ENCODE data around the gene TCAIM. TPM values are rescaled to one million over a fixed set of nuclear protein-coding genes. Genes with fewer than 3 reads are reported as not detected.

Gene TCAIM
- 10 to 100 TPM; 19.7 to 25.2 (median 24.2) TPM for total RNA-seq

- Histone ChIP-seq H3K4me3 (peak within 1 kb of the TSS; percentile 71 to 84 (median 80)), H3K4me1 (no peaks in the 10 kb centered on the region), H3K36me3 (no peaks in the 10 kb centered on the region), H3K27me3 (no peaks in the 10 kb centered on the region), H3K9me3 (no peaks in the 10 kb centered on the region), H3K27ac (peak within 1 kb of the TSS; percentile 90 to 95)
- DNase-seq (ENCODE audit: low spot score in 2 of 2) = peak; percentile 96 to 97
- intact Hi-C loops (cut with DNase I; ENCODE audit: low total_unique reads) = no loop called here
- TF ChIP-seq POLR2A (IDR thresholded peaks at IDR 0.05) (no peak), POLR2AphosphoS5 (IDR thresholded peaks at IDR 0.05) (peak; percentile 70 to 89 (median 87)), CTCF (IDR thresholded peaks at IDR 0.05) (no peak)
Measured at GRCh38 chr3:44338010-44338827, at the start of gene TCAIM. Gene TCAIM (plus strand): TSS chr3:44338766. CDS start chr3:44354783, 16,017 bp downstream.

- Histone ChIP-seq H3K4me1 (no peaks in the 10 kb centered on the region), H3K27me3 (no peaks in the 10 kb centered on the region), H3K4me3 (no peak overlapping the region), H3K36me3 (no peaks in the 10 kb centered on the region), H3K27ac (no peak overlapping the region), H3K9me3 (no peaks in the 10 kb centered on the region)
- intact Hi-C loops (cut with DNase I; ENCODE audit: low total_unique reads) = no loop called here
- TF ChIP-seq POLR2A (IDR thresholded peaks at IDR 0.05) = no peak
- TF ChIP-seq CTCF (IDR thresholded peaks at IDR 0.05) = no peak
- no peak for TF ChIP-seq POLR2AphosphoS5 (IDR thresholded peaks at IDR 0.05)
- no peak for DNase-seq (ENCODE audit: low spot score in 2 of 2)
Measured at GRCh38 chr3:44289882-44290462, 48.6 kb upstream of the TCAIM start.

- intact Hi-C loops (cut with DNase I; ENCODE audit: low total_unique reads) = no loop called here
- Histone ChIP-seq H3K4me3 (no peak overlapping the region), H3K27ac (no peak overlapping the region), H3K27me3 (no peaks in the 10 kb centered on the region), H3K4me1 (no peaks in the 10 kb centered on the region), H3K9me3 (no peaks in the 10 kb centered on the region), H3K36me3 (no peaks in the 10 kb centered on the region)
- DNase-seq (ENCODE audit: low spot score in 2 of 2) = no peak
- TF ChIP-seq CTCF (IDR thresholded peaks at IDR 0.05) = no peak
- no peak for TF ChIP-seq POLR2A (IDR thresholded peaks at IDR 0.05)
- no peak for TF ChIP-seq POLR2AphosphoS5 (IDR thresholded peaks at IDR 0.05)
Measured at GRCh38 chr3:44292276-44292675, 46.3 kb upstream of the TCAIM start.

GRCh38 chr3:44292947-44293346, 45.6 kb upstream of the TCAIM start:
- H3K27ac ChIP-seq = no peak overlapping the region
- intact Hi-C loops (cut with DNase I; ENCODE audit: low total_unique reads) = no loop called here
- no peaks in the 10 kb centered on the region for H3K9me3 ChIP-seq
- no peak for DNase-seq (ENCODE audit: low spot score in 2 of 2)
- H3K27me3 ChIP-seq = no peaks in the 10 kb centered on the region
- no peaks in the 10 kb centered on the region for H3K4me1 ChIP-seq
- H3K36me3 ChIP-seq = no peaks in the 10 kb centered on the region
- H3K4me3 ChIP-seq = no peak overlapping the region
- TF ChIP-seq POLR2A (IDR thresholded peaks at IDR 0.05) = no peak
- TF ChIP-seq POLR2AphosphoS5 (IDR thresholded peaks at IDR 0.05) = no peak
- no peak for TF ChIP-seq CTCF (IDR thresholded peaks at IDR 0.05)

- TF ChIP-seq CTCF (IDR thresholded peaks at IDR 0.05) (no peak), POLR2A (IDR thresholded peaks at IDR 0.05) (no peak), POLR2AphosphoS5 (IDR thresholded peaks at IDR 0.05) (no peak)
- intact Hi-C loops (cut with DNase I; ENCODE audit: low total_unique reads) = no loop called here
- Histone ChIP-seq H3K4me3 (no peak overlapping the region), H3K9me3 (no peaks in the 10 kb centered on the region), H3K27ac (no peak overlapping the region), H3K36me3 (no peaks in the 10 kb centered on the region), H3K4me1 (no peaks in the 10 kb centered on the region), H3K27me3 (no peaks in the 10 kb centered on the region)
- DNase-seq (ENCODE audit: low spot score in 2 of 2) = no peak
Measured at GRCh38 chr3:44297255-44297654, 41.3 kb upstream of the TCAIM start.

All from breast epithelium (tissue), 4 donors.